ENCODE results near the gene NGRN. TPM values are rescaled to one million over a fixed set of nuclear protein-coding genes. Genes with fewer than 3 reads are reported as not detected.
"Not testable (repeated sequence)": the region's sequence is repeated elsewhere in the genome, so short reads cannot be mapped to it uniquely, and the experiment has no call there.

The NGRN gene
- polyA plus RNA-seq, 1 donor from 2014 or later: 466 TPM

GRCh38 chr15:90300988-90301706 is 35.7 kb downstream of the NGRN start:
- Histone ChIP-seq H2AFZ (ENCODE audit: low read depth, low read length) (no peak overlapping the region), H3K27me3 (ENCODE audit: insufficient read depth, low read depth, low read length) (no peaks in the 10 kb centered on the region), H3K9me2 (ENCODE audit: insufficient read depth, low read length) (no peaks in the 10 kb centered on the region), H3K79me2 (replicated peaks; ENCODE audit: insufficient read depth, low read length) (no peaks in the 10 kb centered on the region), H4K20me1 (ENCODE audit: insufficient read depth) (no peaks in the 10 kb centered on the region), H3K9me3 (ENCODE audit: low read length) (no peaks in the 10 kb centered on the region), H3K4me2 (ENCODE audit: low read length) (no peak overlapping the region), H3K36me3 (ENCODE audit: insufficient read depth, low read length) (no peaks in the 10 kb centered on the region), H3F3A (ENCODE audit: insufficient read depth, low read length, poor library complexity, severe bottlenecking) (no peaks in the 10 kb centered on the region), H3K27ac (ENCODE audit: low read length) (no peak overlapping the region), H3K4me3 (ENCODE audit: low read length) (no peak overlapping the region), H3K9ac (ENCODE audit: low read length) (no peak overlapping the region)
- TF ChIP-seq TAF1 (IDR thresholded peaks at IDR 0.05; ENCODE audit: low read depth) (no peak), CTCF (IDR thresholded peaks at IDR 0.05; ENCODE audit: poor library complexity, severe bottlenecking) (peak; percentile 34)

- Histone ChIP-seq H3K36me3 (ENCODE audit: insufficient read depth, low read length) (no peaks in the 10 kb centered on the region), H3K4me2 (ENCODE audit: low read length) (no peak overlapping the region), H3K27ac (ENCODE audit: low read length) (no peak overlapping the region), H3K9me2 (ENCODE audit: insufficient read depth, low read length) (no peaks in the 10 kb centered on the region), H3K9ac (ENCODE audit: low read length) (no peak overlapping the region), H2AFZ (ENCODE audit: low read depth, low read length) (no peak overlapping the region), H3F3A (ENCODE audit: insufficient read depth, low read length, poor library complexity, severe bottlenecking) (no peaks in the 10 kb centered on the region), H3K9me3 (ENCODE audit: low read length) (no peaks in the 10 kb centered on the region), H3K79me2 (replicated peaks; ENCODE audit: insufficient read depth, low read length) (no peaks in the 10 kb centered on the region), H3K4me3 (ENCODE audit: low read length) (no peak overlapping the region), H3K27me3 (ENCODE audit: insufficient read depth, low read depth, low read length) (no peaks in the 10 kb centered on the region), H4K20me1 (ENCODE audit: insufficient read depth) (no peaks in the 10 kb centered on the region)
- TF ChIP-seq EZH2 (IDR thresholded peaks at IDR 0.05; ENCODE audit: borderline replicate concordance, insufficient read depth, low read length, poor library complexity, severe bottlenecking) (no peak), TAF1 (IDR thresholded peaks at IDR 0.05; ENCODE audit: low read depth) (no peak), REST (IDR thresholded peaks at IDR 0.05; ENCODE audit: borderline replicate concordance) (no peak), MXI1 (conservative IDR thresholded peaks at IDR 0.05; ENCODE audit: poor library complexity, severe bottlenecking) (no peak), POLR2AphosphoS5 (IDR thresholded peaks at IDR 0.05) (no peak), SMC3 (conservative IDR thresholded peaks at IDR 0.05; ENCODE audit: poor library complexity) (no peak), EP300 (conservative IDR thresholded peaks at IDR 0.05; ENCODE audit: poor library complexity, severe bottlenecking) (no peak), CTCF (IDR thresholded peaks at IDR 0.05; ENCODE audit: poor library complexity, severe bottlenecking) (no peak), RAD21 (conservative IDR thresholded peaks at IDR 0.05) (no peak)
These were observed 36.3 kb downstream of the NGRN start for GRCh38 chr15:90301707-90302300.

GRCh38 chr15:90305355-90305754 is 39.9 kb downstream of the NGRN start:
- not testable (repeated sequence) for H3K27ac ChIP-seq (ENCODE audit: low read length); H3F3A ChIP-seq (ENCODE audit: insufficient read depth, low read length, poor library complexity, severe bottlenecking); H4K20me1 ChIP-seq (ENCODE audit: insufficient read depth); H2AFZ ChIP-seq (ENCODE audit: low read depth, low read length); H3K9ac ChIP-seq (ENCODE audit: low read length); H3K36me3 ChIP-seq (ENCODE audit: insufficient read depth, low read length); H3K4me3 ChIP-seq (ENCODE audit: low read length); H3K4me2 ChIP-seq (ENCODE audit: low read length); H3K9me3 ChIP-seq (ENCODE audit: low read length); H3K9me2 ChIP-seq (ENCODE audit: insufficient read depth, low read length); H3K79me2 ChIP-seq (replicated peaks; ENCODE audit: insufficient read depth, low read length); H3K27me3 ChIP-seq (ENCODE audit: insufficient read depth, low read depth, low read length)
